A549 (cell line): ENCODE results near the gene SEPTIN12. TPM values are rescaled to one million over a fixed set of nuclear protein-coding genes. Genes with fewer than 3 reads are reported as not detected.

Source experiments
- ATAC-seq, 2 experiments: fragments of 200-7000 bp in 1 of 2; fragments of >200 bp in 1 of 2; cut with Nextera tagmentation in 1 of 2; cut with Tn5 transposase in 1 of 2; 3 replicates each; pipeline versions ENCODE4 v1.8.0 to v1.9.1; 2018 to 2020; ENCODE audit warnings: mild to moderate bottlenecking in 1 of 2, moderate library complexity in 1 of 2
- CTCF ChIA-PET: fragments of 300-600 bp; sonication (Branson Sonifier 250); formaldehyde crosslinking; extraction: SDS; loops from one replicate; lab custom pipeline; 2021; ENCODE audit warnings: antibody characterized with exemption, inconsistent platforms; lab: Yijun Ruan, JAX
- POLR2A ChIA-PET: fragments of 350-600 bp; formaldehyde crosslinking; extraction: SDS; loops from one replicate; lab custom pipeline; 2021; ENCODE audit warnings: antibody characterized with exemption, inconsistent platforms; lab: Yijun Ruan, JAX
- DNase-seq, 2 experiments: peaks; one replicate each; pipeline versions ENCODE4 v3.0.0 to v3.0.0-alpha.2; 2011 to 2016; ENCODE audit warnings: low read depth in 1 of 2, low spot score in 1 of 2
- FAIRE-seq: peaks from 2 replicates; lab custom pipeline; 2011; peaks lifted over from hg19 to GRCh38; lab: Jason Lieb, UNC
- H3K27ac ChIP-seq, 2 experiments: fragments of >200 bp; sonication (Bioruptor Twin); formaldehyde crosslinking; 3 replicates each; pipeline ENCODE4 v1.5.1; 2016 to 2017
- H3K4me1 ChIP-seq: fragments of >200 bp; sonication (Bioruptor Twin); formaldehyde crosslinking; 3 replicates; pipeline ENCODE4 v1.6.1; 2016
- H3K4me2 ChIP-seq: fragments of >200 bp; sonication (Bioruptor Twin); formaldehyde crosslinking; 3 replicates; pipeline ENCODE4 v1.6.1; 2016
- H3K4me3 ChIP-seq: fragments of >200 bp; sonication (Bioruptor Twin); formaldehyde crosslinking; 3 replicates; pipeline ENCODE4 v1.5.1; 2016
- H3K9me3 ChIP-seq: fragments of >200 bp; sonication (Bioruptor Twin); formaldehyde crosslinking; 3 replicates; pipeline ENCODE4 v1.6.1; 2016
- BHLHE40 ChIP-seq: IDR thresholded peaks from 2 replicates; pipeline ENCODE4 v1.6.1; 2012; ENCODE audit warnings: low read depth, low read length, inconsistent platforms
- CBX8 ChIP-seq: fragments of 200-600 bp; sonication (generic); IDR thresholded peaks from 2 replicates; pipeline ENCODE4 v1.6.1; 2016
- CTCF ChIP-seq: fragments of >200 bp; sonication (Bioruptor Twin); formaldehyde crosslinking; IDR thresholded peaks from 3 replicates; pipeline ENCODE4 v1.5.1; 2016
- ELK1 ChIP-seq: fragments of 150-350 bp; IDR thresholded peaks from 2 replicates; pipeline ENCODE4 v1.6.1; 2014; ENCODE audit warnings: low read depth, mild to moderate bottlenecking, low read length
- EP300 ChIP-seq, 2 experiments: fragments of >200 bp; sonication (Bioruptor Twin); formaldehyde crosslinking; IDR thresholded peaks; 2 replicates in 1 of 2; 3 replicates in 1 of 2; pipeline ENCODE4 v1.6.1; 2016 to 2017
- FOSL2 ChIP-seq, 2 experiments: fragments of 450-650 bp in 1 of 2; fragments of >200 bp in 1 of 2; sonication (Bioruptor Twin) in 1 of 2; formaldehyde crosslinking; IDR thresholded peaks; 2 replicates each; pipeline versions ENCODE4 v1.5.0 to v1.6.1; 2016 to 2020; ENCODE audit warnings: mild to moderate bottlenecking in 1 of 2, moderate library complexity in 1 of 2
- FOXS1 ChIP-seq: fragments of 250-450 bp; sonication (Bioruptor Pico); IDR thresholded peaks from 2 replicates; pipeline ENCODE4 v1.5.0; 2020; ENCODE audit warnings: mild to moderate bottlenecking, moderate library complexity
- HOXA7 ChIP-seq: fragments of 250-450 bp; sonication (Bioruptor Pico); IDR thresholded peaks from 2 replicates; pipeline ENCODE4 v1.5.0; 2020; ENCODE audit warnings: mild to moderate bottlenecking, moderate library complexity
- JUN ChIP-seq, 2 experiments: fragments of >200 bp; sonication (Bioruptor Twin); formaldehyde crosslinking; IDR thresholded peaks; 2 replicates in 1 of 2; 3 replicates in 1 of 2; pipeline ENCODE4 v1.6.1; 2016 to 2017
- KDM5A ChIP-seq: fragments of 200-600 bp; sonication (generic); IDR thresholded peaks from 2 replicates; pipeline ENCODE4 v1.6.1; 2016; ENCODE audit warnings: antibody characterized with exemption, mild to moderate bottlenecking
- MAFK ChIP-seq: fragments of 450-650 bp; IDR thresholded peaks from 2 replicates; pipeline ENCODE4 v1.6.1; 2014; ENCODE audit not compliant: partially characterized antibody
- MAZ ChIP-seq: fragments of 150-350 bp; IDR thresholded peaks from 2 replicates; pipeline ENCODE4 v1.6.1; 2014; ENCODE audit warnings: antibody characterized with exemption, low read depth, low read length, borderline replicate concordance
- MYC ChIP-seq: IDR thresholded peaks from 2 replicates; pipeline ENCODE4 v1.6.1; 2012; ENCODE audit warnings: mild to moderate bottlenecking, inconsistent platforms, low read length, improper control_type of control experiment, borderline replicate concordance
- NPAS2 ChIP-seq: fragments of 250-450 bp; sonication (Bioruptor Pico); IDR thresholded peaks from 2 replicates; pipeline ENCODE4 v1.8.0; 2022; ENCODE audit warnings: mild to moderate bottlenecking, moderate library complexity, borderline replicate concordance
- NR3C1 ChIP-seq: fragments of >200 bp; sonication (Bioruptor Twin); formaldehyde crosslinking; IDR thresholded peaks from 3 replicates; pipeline ENCODE4 v1.6.1; 2017
- POLR2A ChIP-seq: IDR thresholded peaks from 2 replicates; pipeline ENCODE4 v1.6.1; 2012; ENCODE audit warnings: mild to moderate bottlenecking, low read length
- RARB ChIP-seq: fragments of 250-450 bp; sonication (Bioruptor Pico); IDR thresholded peaks from 2 replicates; pipeline ENCODE4 v1.8.0; 2021; ENCODE audit warnings: mild to moderate bottlenecking, moderate library complexity
- RCOR1 ChIP-seq: fragments of 150-350 bp; IDR thresholded peaks from 2 replicates; pipeline ENCODE4 v1.6.1; 2014; ENCODE audit warnings: antibody characterized with exemption, low read length, low read depth
- REST ChIP-seq: fragments of 200-600 bp; sonication (generic); IDR thresholded peaks from 2 replicates; pipeline ENCODE4 v1.6.1; 2016; ENCODE audit warnings: antibody characterized with exemption, mild to moderate bottlenecking, moderate library complexity
- RNF2 ChIP-seq: fragments of 200-600 bp; sonication (generic); IDR thresholded peaks from 2 replicates; pipeline ENCODE4 v1.6.1; 2016; ENCODE audit warnings: low read depth, mild to moderate bottlenecking, antibody characterized with exemption, moderate library complexity, borderline replicate concordance
- SMC3 ChIP-seq: fragments of >200 bp; sonication (Bioruptor Twin); formaldehyde crosslinking; IDR thresholded peaks from 3 replicates; pipeline ENCODE4 v1.6.1; 2018; ENCODE audit warnings: inconsistent platforms
- SREBF2 ChIP-seq: fragments of 450-650 bp; IDR thresholded peaks from 2 replicates; pipeline ENCODE4 v1.6.1; 2014; ENCODE audit warnings: mild to moderate bottlenecking, moderate library complexity
- TP53 ChIP-seq: fragments of 250-450 bp; sonication (Bioruptor Pico); IDR thresholded peaks from 2 replicates; pipeline ENCODE4 v1.5.0; 2021; ENCODE audit warnings: mild to moderate bottlenecking, moderate library complexity
- ZC3H11A ChIP-seq: fragments of 450-650 bp; IDR thresholded peaks from 2 replicates; pipeline ENCODE4 v1.6.1; 2014; ENCODE audit warnings: antibody characterized with exemption, mild to moderate bottlenecking
- WGBS: methylation state at CpG from one replicate; pipeline ENCODE4 v1.1.6; 2017; ENCODE audit errors: missing lambda C conversion rate; 5-methylcytosine and 5-hydroxymethylcytosine counted together
- polyA plus RNA-seq, 4 experiments: library from polyadenylated mRNA; depleted of rRNA in 3 of 4; stranded (reverse); fragments of >200 nt; fragmentation: RNase III in 1 of 4; extraction: RNeasy Plus Mini Kit Qiagen cat#74134 plus additional on column Dnase treatment in 1 of 4; gene quantifications; 2 replicates in 3 of 4; 3 replicates in 1 of 4; pipeline ENCODE4 v1.2.3, GENCODE V29; 2011 to 2017

The SEPTIN12 gene
- polyA plus RNA-seq, 2 of the 4 experiments (the other 2 are of a cell fraction), result 0.14 TPM; not detected in 1

GRCh38 chr16:4762205-4762604, 25.9 kb downstream of the SEPTIN12 start:
- no peak overlapping the region for H3K4me2 ChIP-seq
- no peak for FAIRE-seq
- no peak for DNase-seq
- no peak for TF ChIP-seq MYC
- TF ChIP-seq REST, result no peak
- no peak for TF ChIP-seq SREBF2
- TF ChIP-seq ELK1, result no peak
- TF ChIP-seq RNF2, result no peak
- no peak for TF ChIP-seq NPAS2 (CRISPR knock-in tag)
- no peak for TF ChIP-seq EP300 (IDR thresholded peaks at IDR 0.05)
- TF ChIP-seq CBX8, result no peak
- TF ChIP-seq KDM5A, result no peak
- TF ChIP-seq ZC3H11A, result no peak
- peaks cover 7% of the 10 kb centered on the region; the same call in 1 of the 3 replicates for H3K4me1 ChIP-seq
- ATAC-seq, result no peak
- no peaks in the 10 kb centered on the region for H3K9me3 ChIP-seq
- no peak overlapping the region for H3K4me3 ChIP-seq
- ChIA-PET POLR2A (no interaction called here), CTCF (interaction anchor here (0.7 kb wide), 1 partner anchor 10 kb away, joined by 4 read pairs; no protein-coding TSS in a partner anchor)
- 93% methylated on average over 9 of the region's 9 CpGs for whole genome bisulfite sequencing
- H3K27ac ChIP-seq, result no peak overlapping the region

GRCh38 chr16:4760221-4760910, 27.8 kb downstream of the SEPTIN12 start:
- 92% methylated on average over 20 of the region's 23 CpGs for WGBS
- FAIRE-seq, result no peak
- Histone ChIP-seq H3K9me3 (no peaks in the 10 kb centered on the region; the same call in 2 of the 3 replicates), H3K27ac (no peak overlapping the region), H3K4me3 (no peak overlapping the region), H3K4me1 (no peaks in the 10 kb centered on the region; the same call in 2 of the 3 replicates), H3K4me2 (no peak overlapping the region)
- no peak for DNase-seq
- ATAC-seq, result peak in 1 of 2 experiments; percentile 34; a peak in 1 of 6 replicates
- CTCF ChIA-PET, result interaction anchor here (0.6 to 2.0 kb wide), 3 partner anchors 9 to 30 kb away, joined by 3 to 8 read pairs (median 5); partner anchors contain the start of genes ANKS3 and DNAAF8
- TF ChIP-seq TP53 (CRISPR knock-in tag) (no peak), FOXS1 (CRISPR knock-in tag) (no peak), RCOR1 (no peak), HOXA7 (CRISPR knock-in tag) (no peak), NR3C1 (no peak), JUN (IDR thresholded peaks at IDR 0.05) (no peak), FOSL2 (IDR thresholded peaks at IDR 0.05) (no peak), FOSL2 (CRISPR knock-in tag; IDR thresholded peaks at IDR 0.05) (no peak), POLR2A (no peak), MAZ (no peak), RARB (CRISPR knock-in tag) (no peak), SMC3 (no peak), BHLHE40 (no peak), CTCF (no peak), MAFK (no peak), CBX8 (no peak), ELK1 (no peak)
- POLR2A ChIA-PET, result interaction anchor here (1.4 kb wide), 1 partner anchor 8 kb away, joined by 3 read pairs; no protein-coding TSS in a partner anchor
